GM04503 (cell line): ENCODE data around the gene CSN1S1.

ENCODE experiments used
- DNase-seq: peaks from one replicate; pipeline ENCODE4 v3.0.0-alpha.2; 2012; ENCODE audit warnings: low read depth

CSN1S1 gene

DNA sequence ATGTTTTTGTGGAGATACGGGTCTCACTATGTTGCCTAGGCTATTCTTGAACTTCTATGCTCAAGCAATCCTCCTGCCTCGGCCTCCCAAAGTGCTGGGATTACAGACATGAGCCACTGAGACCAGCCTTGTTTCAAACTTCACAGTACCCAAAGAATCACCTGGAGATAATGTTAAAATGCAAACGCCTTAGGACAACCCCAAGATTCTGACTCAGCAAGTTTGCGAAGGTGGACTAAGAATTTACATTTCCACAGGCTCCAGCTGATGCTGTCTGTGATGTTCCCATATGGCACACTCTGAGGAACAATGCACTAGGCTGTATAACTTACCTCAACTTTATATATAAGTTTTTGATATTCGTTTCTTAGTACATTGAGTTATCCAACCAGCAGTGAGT, 63.9 kb downstream of the CSN1S1 start:
- DNase-seq = no peak

DNA sequence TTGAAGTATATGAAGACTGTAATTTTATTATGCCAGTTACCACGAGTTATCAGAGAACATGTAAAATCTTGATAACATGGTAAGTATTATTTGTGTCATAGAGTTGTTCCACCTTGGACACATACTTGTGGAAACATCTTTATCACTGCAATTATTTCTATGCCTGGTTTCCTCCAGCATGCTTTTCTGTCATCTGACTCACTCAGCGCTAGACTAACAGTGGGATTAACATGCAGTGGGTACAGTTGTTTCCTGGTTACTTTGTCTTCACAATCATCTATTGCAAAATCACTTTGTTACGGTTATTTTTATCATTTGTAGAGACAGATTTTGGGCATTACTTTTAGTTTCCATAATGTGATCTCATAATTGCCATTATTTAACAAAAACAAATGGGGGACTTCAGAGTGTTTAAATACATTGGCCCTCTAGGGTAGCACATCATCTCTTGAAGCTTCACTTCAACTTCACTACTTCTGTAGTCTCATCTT, 64.7 kb downstream of the CSN1S1 start, which contains the start of gene STATH:
TSS of gene STATH (plus strand) at position 441 of the 491 bp plus-strand sequence. CDS start 2,472 bp downstream, outside the sequence.
- DNase-seq = no peak
